OCI-M2 (cell line): ENCODE measurements around the gene KIF14.
"Not testable (repeated sequence)": the region's sequence is repeated elsewhere in the genome, so short reads cannot be mapped to it uniquely, and the experiment has no call there.

ENCODE experiments used
- DNase-seq: peaks from one replicate; lab custom pipeline; 2025; ENCODE audit not compliant: unreplicated experiment; lab: John Stamatoyannopoulos, UW

The KIF14 gene

GRCh38 chr1:200550367-200550766 is 70.2 kb downstream of the KIF14 start:
- DNase-seq: no peak

- DNase-seq: no peak
Measured at GRCh38 chr1:200547386-200547785, 73.2 kb downstream of the KIF14 start.

- no peak for DNase-seq
Measured at GRCh38 chr1:200546577-200546976, 74.0 kb downstream of the KIF14 start.

- DNase-seq: no peak
Measured at GRCh38 chr1:200542162-200542561, 78.4 kb downstream of the KIF14 start.

- DNase-seq: no peak
Measured at GRCh38 chr1:200540281-200540680, 80.3 kb downstream of the KIF14 start.

GRCh38 chr1:200538179-200538578 is 82.4 kb downstream of the KIF14 start:
- DNase-seq: no peak

- no peak for DNase-seq
Measured at GRCh38 chr1:200535605-200536004, 84.9 kb downstream of the KIF14 start.

GRCh38 chr1:200530623-200531261 is 89.8 kb downstream of the KIF14 start:
- DNase-seq: no peak

GRCh38 chr1:200528858-200529606 is 91.5 kb downstream of the KIF14 start:
- no peak for DNase-seq

GRCh38 chr1:200527670-200528069 is 92.9 kb downstream of the KIF14 start:
- DNase-seq: no peak

GRCh38 chr1:200526709-200527612 is 93.6 kb downstream of the KIF14 start:
- no peak for DNase-seq

- DNase-seq: no peak
Measured at GRCh38 chr1:200525090-200525987, 95.2 kb downstream of the KIF14 start.

GRCh38 chr1:200524551-200524950 is 96.0 kb downstream of the KIF14 start:
- not testable (repeated sequence) for DNase-seq

GRCh38 chr1:200524092-200524491 is 96.5 kb downstream of the KIF14 start:
- DNase-seq: no peak

GRCh38 chr1:200520735-200521134 is 99.8 kb downstream of the KIF14 start:
- DNase-seq: no peak

GRCh38 chr1:200518524-200518923 is 102.0 kb downstream of the KIF14 start:
- no peak for DNase-seq

- no peak for DNase-seq
Measured at GRCh38 chr1:200512191-200512590, 108.4 kb downstream of the KIF14 start.

GRCh38 chr1:200510228-200510623 is 110.3 kb downstream of the KIF14 start:
- peak; percentile 64 for DNase-seq

GRCh38 chr1:200506471-200506870 is 114.1 kb downstream of the KIF14 start:
- DNase-seq: no peak

- no peak for DNase-seq
Measured at GRCh38 chr1:200505257-200505656, 115.3 kb downstream of the KIF14 start.
